Measurements from ENCODE around the gene SCP2.

SCP2 gene

DNA sequence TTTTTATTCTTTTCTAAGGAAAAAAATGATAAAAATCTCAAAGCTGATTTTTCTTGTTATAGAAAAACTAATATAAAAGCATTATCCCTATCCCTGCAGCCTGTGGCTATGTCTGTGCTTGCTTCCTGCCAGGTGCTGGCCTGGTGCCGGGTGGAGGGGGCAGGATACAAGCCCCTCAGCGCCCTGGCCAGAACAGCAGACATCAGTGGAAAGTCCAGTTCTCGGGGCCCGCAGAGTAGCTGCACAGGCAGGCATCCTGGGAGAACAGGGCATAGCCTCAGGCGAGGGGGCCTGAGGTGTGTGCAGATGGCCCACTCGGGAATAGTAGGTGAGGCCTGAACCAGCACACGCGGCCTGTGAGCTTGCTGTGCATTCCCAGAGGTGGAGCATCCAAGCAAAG is 158.3 kb downstream of the SCP2 start:
- DNase-seq: no peak

GRCh38 chr1:53086491-53087070 is 159.5 kb downstream of the SCP2 start:
- DNase-seq: no peak

DNA sequence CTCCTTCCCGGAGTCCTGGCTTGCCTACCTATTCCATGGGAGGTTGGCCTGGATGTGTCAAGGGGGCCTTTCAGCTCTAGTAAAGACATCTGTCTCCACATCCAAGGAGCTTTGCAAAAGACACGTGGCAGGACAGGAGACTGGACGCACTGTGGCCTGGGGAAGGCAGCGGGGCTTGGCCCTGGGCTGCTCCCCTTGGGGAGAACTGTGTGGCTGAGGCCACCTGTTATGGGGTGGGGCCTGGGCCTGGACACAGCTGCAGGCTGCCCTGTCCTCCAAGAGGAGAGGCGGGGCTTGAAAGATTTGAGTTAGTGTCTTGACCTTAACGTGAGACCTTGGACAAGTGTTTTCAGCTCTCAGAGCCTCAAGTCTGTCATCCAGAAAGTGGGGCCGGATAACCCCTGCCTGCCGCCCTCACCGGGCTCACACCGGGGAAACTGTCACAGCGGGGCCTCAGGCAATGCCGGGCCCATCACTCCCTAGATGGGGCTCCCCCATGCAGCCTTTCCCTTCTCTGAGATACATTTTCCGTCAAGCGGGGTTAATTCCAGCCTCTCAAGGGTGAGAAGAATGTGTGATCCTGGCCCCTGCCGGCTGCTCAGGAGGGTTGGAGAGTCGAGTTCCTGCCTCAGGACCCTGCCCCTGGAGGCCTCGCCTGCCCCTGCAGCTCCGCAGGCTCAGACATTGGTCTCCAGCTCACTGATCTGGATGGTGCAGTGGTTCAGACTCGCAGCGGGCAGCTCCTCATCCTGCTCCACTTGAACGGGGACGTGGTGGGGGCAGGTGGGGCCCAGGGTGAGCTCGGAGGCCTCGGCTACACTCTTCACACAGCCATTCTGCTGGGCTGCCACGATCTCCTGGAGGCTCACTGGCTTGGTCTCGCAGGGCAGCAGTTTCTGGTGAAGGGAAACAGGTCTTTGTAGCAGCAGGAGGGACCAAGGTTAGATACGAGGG is 160.5 kb downstream of the SCP2 start:
- no peak for DNase-seq

DNA sequence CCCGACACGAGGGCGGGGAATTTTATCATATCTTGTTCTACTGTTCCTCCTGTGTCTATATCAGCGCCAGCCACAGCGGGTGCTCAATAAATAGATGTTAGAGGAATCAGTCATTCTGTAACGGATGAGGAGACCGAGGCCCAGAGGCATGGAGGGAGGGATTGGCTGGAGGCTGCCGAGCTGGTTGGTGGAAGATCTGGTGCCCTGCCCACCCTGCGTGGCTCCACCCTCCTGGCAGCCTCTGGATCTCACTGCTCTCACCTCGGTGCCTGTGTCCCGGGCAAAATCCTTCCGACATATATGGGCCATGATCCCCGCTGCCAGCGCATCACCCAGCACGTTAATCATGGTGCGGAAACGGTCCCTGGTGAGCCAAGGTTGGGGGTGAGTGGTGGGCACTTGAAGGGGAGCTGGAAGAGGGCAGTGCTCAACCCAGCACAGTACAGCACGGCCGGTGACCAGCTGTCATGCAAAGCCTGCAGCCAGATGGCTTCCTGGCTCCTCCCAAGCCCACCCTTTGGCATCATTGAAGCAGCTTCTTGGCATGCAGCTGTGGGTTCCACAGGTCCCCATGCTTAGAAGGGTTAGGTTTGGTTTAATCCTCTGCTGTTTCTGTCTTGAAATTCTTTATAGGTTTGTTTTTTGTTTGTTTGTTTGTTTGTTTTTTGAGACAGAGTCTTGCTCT is 161.7 kb downstream of the SCP2 start:
- no peak for DNase-seq

DNA sequence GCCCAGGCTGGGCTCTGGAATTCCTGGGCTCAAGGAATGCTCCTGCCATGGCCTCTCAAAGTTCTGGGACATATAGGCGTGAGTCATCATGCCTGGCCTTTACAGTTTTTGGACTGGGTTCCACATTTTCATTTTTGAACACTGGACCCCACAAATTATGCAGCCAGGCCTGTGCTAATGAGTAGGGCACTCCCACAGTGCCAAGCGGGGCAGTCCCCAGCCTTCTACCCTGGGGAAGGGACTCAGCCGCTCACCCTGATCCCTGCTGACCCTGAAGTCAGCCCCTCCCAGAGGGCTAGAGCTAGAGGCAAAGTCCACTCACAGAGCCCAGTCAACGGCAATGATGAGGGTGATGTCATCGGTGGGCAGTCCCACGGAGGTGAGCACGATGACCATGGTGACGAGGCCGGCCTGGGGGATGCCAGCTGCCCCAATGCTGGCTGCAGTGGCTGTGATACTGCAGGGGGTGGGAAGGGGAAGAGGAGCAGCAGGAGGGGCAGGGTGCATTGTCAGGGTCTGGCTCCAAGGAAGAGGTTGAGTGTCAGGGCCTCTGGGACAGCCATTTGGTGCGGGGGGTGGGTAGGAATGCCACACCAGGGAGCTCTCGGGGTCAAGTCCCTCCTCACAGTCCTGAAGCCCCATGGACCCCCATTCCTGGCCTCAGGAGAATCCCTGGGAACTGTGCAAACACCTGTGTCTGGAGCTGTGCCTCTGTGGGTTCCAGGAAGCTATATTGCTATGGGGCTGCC is 162.6 kb downstream of the SCP2 start:
- no peak for DNase-seq

DNA sequence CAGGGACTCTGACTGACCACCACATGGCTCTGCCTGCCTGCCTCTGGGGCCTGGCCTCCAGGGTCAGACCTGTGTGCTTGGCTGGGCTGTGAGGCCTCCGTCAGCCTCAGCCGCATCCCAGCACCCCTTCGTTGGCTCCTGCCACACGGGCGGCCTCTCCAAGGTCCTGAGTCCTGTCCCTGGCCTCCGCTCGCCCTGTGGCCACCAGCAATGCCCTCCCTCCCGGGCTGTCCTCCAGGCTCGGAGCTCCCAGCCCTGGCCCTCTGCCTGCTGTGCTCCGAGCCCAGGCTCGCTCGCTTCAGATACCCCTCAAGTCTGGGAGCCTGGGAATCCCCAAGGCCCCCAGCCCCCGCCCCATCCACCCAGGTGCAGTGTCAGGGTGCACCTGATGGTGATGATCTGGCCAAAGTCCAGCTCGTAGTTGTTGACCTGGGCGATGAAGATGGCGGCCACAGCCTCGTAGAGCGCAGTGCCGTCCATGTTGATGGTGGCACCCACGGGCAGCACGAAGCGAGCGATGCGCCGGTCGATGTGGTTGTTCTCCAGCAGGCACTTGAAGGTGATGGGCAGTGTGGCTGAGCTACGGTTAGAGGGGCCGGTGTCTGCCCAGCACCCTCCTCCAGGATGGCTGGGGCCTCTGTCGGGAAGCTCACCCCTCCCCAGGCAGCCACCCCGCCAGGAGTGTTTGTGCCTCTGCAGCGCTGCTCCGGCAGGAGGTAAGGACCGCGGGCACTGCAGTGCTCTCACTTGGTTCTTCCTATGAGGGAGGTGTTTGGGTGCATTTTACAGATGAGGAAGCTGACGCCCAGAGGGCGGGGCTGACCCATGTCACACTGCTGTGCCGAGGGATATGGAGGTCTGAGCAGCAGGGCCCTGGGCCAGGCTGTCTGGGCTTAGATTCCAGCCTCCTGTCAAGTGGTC is 163.4 kb downstream of the SCP2 start:
- DNase-seq: no peak

DNA sequence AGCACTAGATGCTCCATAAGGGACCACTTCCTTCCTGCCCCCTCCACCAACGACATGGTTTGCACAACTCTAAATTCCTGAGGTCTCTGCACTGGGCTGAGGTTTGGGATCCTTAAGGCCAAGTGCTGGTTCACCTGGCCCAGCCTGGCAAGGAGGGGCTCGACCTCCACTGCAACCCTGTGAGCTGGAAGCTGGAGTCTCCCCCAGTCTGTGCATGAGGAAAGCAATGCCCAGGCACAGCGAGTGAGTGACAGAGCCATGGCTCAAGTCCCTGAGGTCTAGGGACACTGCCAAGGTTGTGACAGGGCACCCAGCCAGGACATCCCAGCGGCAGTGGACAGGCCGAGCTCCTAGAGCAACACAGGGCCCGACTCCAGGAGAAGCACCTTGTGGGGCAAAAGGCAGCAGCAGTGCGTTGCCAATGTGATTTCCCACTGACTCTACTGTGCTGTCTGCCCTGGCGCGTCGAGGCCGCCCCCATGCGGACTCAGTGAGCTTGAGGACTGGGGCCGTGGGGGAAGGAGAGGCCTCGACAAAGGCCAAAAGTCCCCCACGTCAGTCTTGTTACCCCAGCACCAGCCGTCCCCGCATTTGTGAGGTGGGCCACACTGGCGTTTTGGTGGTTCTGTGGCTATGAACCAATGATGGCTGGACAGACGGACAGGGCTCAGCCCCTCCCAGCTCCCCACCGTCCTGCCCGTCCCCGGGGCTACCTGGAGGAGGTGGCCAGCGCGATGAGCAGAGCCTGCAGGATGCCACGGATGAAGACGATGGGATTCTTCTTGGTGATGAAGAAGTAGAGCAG is 165.0 kb downstream of the SCP2 start:
- peak; percentile 22 for DNase-seq

- DNase-seq: no peak
Observed at GRCh38 chr1:53092659-53093450, 165.8 kb downstream of the SCP2 start.

GRCh38 chr1:53093451-53093754 is 166.3 kb downstream of the SCP2 start:
- DNase-seq: no peak

GRCh38 chr1:53093778-53094532 is 166.9 kb downstream of the SCP2 start:
- DNase-seq: peak; percentile 33

DNA sequence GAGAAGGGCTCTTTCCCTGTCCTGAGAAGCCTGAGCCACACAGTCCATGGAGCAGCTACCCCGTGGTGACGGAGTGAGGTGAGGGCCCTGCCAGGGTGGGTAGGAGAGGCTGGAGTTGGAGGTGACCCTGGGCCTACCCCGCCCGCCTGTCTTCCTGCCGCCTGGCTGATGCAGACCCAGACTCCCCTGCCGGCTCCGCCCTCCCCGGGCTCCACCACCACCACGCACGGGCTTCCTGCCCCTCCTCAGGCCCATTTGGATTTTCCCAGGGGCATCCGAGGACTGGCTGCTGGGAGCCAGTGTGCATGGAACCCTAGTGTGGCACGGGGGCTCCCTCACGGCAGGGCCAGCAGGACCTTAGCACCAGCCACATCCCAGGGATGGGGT is 167.4 kb downstream of the SCP2 start:
- no peak for DNase-seq

Data from NCI-H226 (cell line).